Femur (tissue), 1 donor: ENCODE results near the gene AUH.

Source experiments
- DNase-seq: peaks from one replicate; pipeline ENCODE4 v3.0.0-alpha.2; 2017

AUH gene

DNA sequence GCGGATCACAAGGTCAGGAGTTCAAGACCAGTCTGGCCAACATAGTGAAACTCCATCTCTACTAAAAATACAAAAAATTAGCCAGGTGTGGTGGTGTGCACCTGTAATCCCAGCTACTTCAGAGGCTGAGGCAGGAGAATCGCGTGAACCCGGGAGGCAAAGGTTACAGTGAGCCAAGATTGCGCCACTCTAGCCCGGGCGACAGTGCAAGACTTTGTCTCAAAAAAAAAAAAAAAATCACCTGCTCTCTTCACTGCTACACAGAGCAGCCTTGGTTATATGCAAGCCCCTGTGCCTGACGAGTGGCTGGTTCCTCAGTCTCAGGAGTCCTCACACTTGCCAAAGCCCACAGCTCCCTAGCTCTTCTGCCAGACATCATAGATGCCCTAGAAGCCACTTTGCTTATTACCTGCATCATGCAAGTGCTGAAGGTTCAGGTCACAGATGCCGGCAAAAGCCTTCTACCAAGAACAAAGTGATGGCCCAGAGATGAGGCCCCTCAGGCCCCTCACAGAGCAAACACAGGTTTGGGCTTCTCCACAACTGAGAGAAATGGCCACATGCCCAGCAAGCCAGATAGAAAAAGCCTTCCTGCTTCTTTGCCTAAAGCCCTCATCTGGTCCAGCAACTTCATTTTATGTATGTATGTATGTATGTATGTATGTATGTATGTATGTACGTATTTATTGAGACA lies 176.4 kb downstream of the AUH start:
- DNase-seq = no peak

DNA sequence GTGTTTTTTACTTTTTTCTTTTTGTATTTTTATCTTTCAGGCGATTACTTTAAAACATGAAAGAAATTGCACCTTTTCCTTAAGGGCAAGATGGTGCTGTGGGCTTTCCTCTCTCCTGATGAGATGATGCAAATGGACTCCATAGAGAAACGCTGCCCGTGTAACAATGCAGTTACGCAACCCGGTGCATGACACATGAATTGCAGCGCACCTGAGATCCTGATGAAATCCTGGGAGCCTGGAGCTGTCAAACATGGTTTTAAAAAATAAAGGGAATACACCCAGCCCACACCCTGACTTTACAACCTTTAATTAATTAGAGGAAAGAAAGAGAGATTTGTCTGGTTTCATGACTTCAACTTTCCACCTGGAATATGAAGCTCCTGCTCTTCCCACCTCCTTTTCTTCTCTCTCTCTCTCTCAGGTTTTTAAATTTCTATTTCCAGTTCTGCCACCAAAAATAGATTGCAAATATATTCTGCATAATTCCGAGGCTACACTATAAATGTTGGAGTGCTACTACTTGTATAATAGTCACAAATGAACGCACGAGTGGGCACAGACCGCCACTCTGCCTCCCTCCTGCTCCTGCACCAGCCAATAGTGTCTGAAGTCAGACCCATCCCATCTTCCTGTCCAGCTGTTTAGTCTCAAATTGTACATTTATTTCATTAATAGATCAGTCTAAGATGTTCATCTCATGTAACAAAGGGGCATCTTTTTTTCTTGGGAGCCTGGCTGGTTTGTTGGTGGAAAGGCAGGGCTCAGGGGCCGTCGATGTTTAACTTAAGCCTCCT lies 179.1 kb downstream of the AUH start:
- no peak for DNase-seq

DNA sequence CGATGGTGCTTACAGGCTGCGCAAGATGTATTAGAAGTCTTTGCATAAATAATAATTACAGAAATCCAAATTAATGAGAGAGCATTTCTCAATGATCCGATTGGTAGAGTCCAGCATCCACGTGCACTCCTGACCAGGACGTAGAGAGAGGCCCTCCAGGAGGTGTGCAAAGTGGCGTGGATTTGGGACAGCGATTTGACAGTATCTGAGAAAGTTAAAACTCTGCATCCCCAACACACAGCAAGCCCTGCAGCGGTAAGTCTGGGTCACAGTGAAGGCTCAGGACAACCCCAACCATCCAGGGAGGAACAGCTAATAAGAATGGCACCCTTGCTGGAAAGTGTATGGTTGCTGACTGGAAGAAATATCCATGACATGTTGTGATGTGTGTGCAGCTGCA lies 180.2 kb downstream of the AUH start:
- no peak for DNase-seq

GRCh38 chr9:91180930-91181268 lies 180.8 kb downstream of the AUH start:
- no peak for DNase-seq

- no peak for DNase-seq
These were observed 181.3 kb downstream of the AUH start for GRCh38 chr9:91180240-91180929.

DNA sequence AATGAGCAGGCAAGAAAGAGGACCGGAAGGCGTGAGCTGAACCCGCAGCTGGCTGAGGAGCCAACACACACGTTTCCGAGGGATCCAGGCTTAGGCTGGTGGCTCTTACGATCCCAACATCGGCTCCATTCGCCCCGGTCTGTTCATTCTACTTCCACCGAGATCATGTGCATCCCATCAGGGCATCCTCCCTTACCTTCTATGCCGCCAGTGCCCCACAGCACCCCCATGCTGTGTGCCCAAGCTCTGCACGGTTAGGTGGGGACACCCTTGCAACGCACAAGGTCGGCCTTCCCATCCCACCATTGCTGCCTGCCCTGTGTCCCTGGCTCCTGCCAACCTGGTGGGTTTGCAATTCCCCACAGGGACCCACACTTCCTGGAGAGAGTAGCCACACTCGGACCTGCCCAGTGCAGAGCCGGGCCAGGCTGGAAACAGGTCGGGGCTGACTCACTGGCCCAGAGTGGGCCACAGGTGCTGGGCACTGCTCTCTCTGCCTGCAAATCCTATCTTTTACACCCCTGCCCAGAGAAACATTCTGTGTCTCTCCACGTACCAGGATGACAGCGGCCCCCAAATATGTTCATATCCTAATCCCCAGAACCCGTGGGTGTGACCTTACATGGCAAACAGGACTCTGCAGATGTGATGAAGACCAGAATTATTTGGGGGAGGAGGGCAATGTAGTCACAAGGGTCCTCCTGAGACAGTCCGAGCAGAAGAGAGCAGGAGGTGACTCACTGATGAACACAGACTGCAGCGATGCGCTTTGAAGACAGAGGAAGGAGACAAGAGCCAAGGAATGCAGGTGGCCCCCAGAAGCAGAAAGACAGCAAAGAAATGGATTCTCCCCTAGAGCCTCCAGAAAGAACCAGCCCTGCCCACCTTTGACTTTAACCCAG lies 182.2 kb downstream of the AUH start:
- DNase-seq = no peak

- DNase-seq = no peak
These were observed 183.2 kb downstream of the AUH start for GRCh38 chr9:91178281-91179236.

- DNase-seq = no peak
These were observed 183.9 kb downstream of the AUH start for GRCh38 chr9:91177661-91178280.

GRCh38 chr9:91177081-91177480 lies 184.6 kb downstream of the AUH start:
- DNase-seq = no peak

DNA sequence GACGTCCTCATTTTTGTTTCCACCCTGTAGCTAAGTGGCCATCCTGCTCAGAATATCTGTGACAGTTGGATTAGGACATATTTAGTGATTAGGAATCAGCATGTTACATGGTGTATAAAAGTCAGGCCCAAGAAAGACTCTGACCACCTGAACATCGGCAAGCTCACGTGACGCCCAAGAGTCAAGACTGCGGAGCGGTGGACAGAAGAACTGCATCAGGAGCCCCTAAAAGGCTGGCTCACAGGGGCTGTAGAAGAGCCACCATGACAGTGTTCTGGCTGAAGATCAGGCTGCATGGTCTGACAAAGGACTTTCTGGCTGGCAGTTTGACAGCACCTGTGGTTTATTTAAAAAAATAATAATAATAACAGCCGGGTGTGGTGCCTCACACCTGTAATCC lies 185.3 kb downstream of the AUH start:
- no peak for DNase-seq

- no peak for DNase-seq
These were observed 186.9 kb downstream of the AUH start for GRCh38 chr9:91174772-91175171.

DNA sequence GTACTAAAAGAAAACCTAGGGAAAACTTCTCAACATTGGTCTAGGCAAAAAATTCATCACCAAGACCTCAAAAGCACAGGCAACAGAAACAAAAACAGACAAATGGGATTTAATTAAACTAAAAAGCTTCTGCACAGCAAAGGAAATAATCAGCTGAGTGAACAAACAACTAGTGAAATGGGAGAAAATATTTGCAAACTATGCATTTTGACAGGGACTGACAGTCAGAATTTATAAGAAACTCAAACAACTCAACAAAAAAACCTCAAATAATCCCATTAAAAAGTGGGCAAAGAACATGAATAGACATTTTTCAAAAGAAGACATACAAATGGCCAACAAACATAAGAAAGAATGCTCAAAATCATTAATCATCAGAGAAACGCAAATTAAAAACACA lies 189.4 kb downstream of the AUH start:
- DNase-seq = no peak

- no peak for DNase-seq
These were observed 190.8 kb downstream of the AUH start for GRCh38 chr9:91170951-91171350.

- no peak for DNase-seq
These were observed 194.8 kb downstream of the AUH start for GRCh38 chr9:91166796-91167366.

- DNase-seq = peak; percentile 85
These were observed 196.8 kb downstream of the AUH start for GRCh38 chr9:91164724-91165520.
